Measurements from ENCODE around the gene SETDB1.

Gene SETDB1

GRCh38 chr1:151006327-151007052 is 80.3 kb downstream of the SETDB1 start, which contains the start of gene MINDY1:
TSS of gene MINDY1 (minus strand) at chr1:151006902. CDS start at chr1:151002617, 4,285 bp downstream.
- TF ChIP-seq CTCF (conservative IDR thresholded peaks at IDR 0.05; ENCODE audit: control insufficient read depth, insufficient read depth, low read depth, low read length): peak; percentile 63
- DNase-seq (ENCODE audit: low read depth): peak; percentile 83
- H3K4me3 ChIP-seq (ENCODE audit: control insufficient read depth, low read depth, low read length): peak within 1 kb of the TSS; percentile 52

GRCh38 chr1:151007853-151008243 is 81.7 kb downstream of the SETDB1 start:
- no peak for TF ChIP-seq CTCF (conservative IDR thresholded peaks at IDR 0.05; ENCODE audit: control insufficient read depth, insufficient read depth, low read depth, low read length)
- H3K4me3 ChIP-seq (ENCODE audit: control insufficient read depth, low read depth, low read length): peak overlapping the region; percentile 12
- DNase-seq (ENCODE audit: low read depth): no peak

- DNase-seq (ENCODE audit: low read depth): peak; percentile 96
- TF ChIP-seq CTCF (conservative IDR thresholded peaks at IDR 0.05; ENCODE audit: control insufficient read depth, insufficient read depth, low read depth, low read length): no peak
- H3K4me3 ChIP-seq (ENCODE audit: control insufficient read depth, low read depth, low read length): peak within 1 kb of the TSS; percentile 82
Observed at GRCh38 chr1:151008244-151009205, 82.4 kb downstream of the SETDB1 start, which contains the start of gene PRUNE1. TSS of gene PRUNE1 (plus strand) at chr1:151008449. CDS start at chr1:151008633, 184 bp downstream.

- peak overlapping the region; percentile 82 for H3K4me3 ChIP-seq (ENCODE audit: control insufficient read depth, low read depth, low read length)
- peak; percentile 76 for DNase-seq (ENCODE audit: low read depth)
- TF ChIP-seq CTCF (conservative IDR thresholded peaks at IDR 0.05; ENCODE audit: control insufficient read depth, insufficient read depth, low read depth, low read length): no peak
Observed at GRCh38 chr1:151009206-151009587, 83.0 kb downstream of the SETDB1 start.

GRCh38 chr1:151009674-151010345 is 83.6 kb downstream of the SETDB1 start:
- no peak overlapping the region for H3K4me3 ChIP-seq (ENCODE audit: control insufficient read depth, low read depth, low read length)
- no peak for DNase-seq (ENCODE audit: low read depth)
- no peak for TF ChIP-seq CTCF (conservative IDR thresholded peaks at IDR 0.05; ENCODE audit: control insufficient read depth, insufficient read depth, low read depth, low read length)

GRCh38 chr1:151010346-151010726 is 84.2 kb downstream of the SETDB1 start:
- H3K4me3 ChIP-seq (ENCODE audit: control insufficient read depth, low read depth, low read length): no peak overlapping the region
- DNase-seq (ENCODE audit: low read depth): no peak
- no peak for TF ChIP-seq CTCF (conservative IDR thresholded peaks at IDR 0.05; ENCODE audit: control insufficient read depth, insufficient read depth, low read depth, low read length)
